ENCODE measurements around the gene SVOPL. TPM values are rescaled to one million over a fixed set of nuclear protein-coding genes. Genes with fewer than 3 reads are reported as not detected.

The SVOPL gene
- total RNA-seq, 1 donor from 2014 or later = not detected

- Mint-ChIP-seq H3K9me3 (peaks cover 4% of the 10 kb centered on the region), H3K27ac (ENCODE audit: unreplicated experiment) (no peak overlapping the region), H3K36me3 (ENCODE audit: low read depth) (no peaks in the 10 kb centered on the region), H3K27me3 (ENCODE audit: low read depth) (peaks cover 19% of the 10 kb centered on the region), H3K4me3 (no peak overlapping the region), H3K4me1 (peaks cover 20% of the 10 kb centered on the region)
- no peak for TF ChIP-seq CTCF (conservative IDR thresholded peaks at IDR 0.05)
- DNase-seq (ENCODE audit: low read depth, low spot score) = no peak
Observed at GRCh38 chr7:138669364-138669763, 31.8 kb downstream of the SVOPL start.

GRCh38 chr7:138668946-138669345, 32.2 kb downstream of the SVOPL start:
- Mint-ChIP-seq H3K4me1 (peaks cover 21% of the 10 kb centered on the region), H3K27me3 (ENCODE audit: low read depth) (peaks cover 19% of the 10 kb centered on the region), H3K27ac (ENCODE audit: unreplicated experiment) (no peak overlapping the region), H3K4me3 (no peak overlapping the region), H3K36me3 (ENCODE audit: low read depth) (no peaks in the 10 kb centered on the region), H3K9me3 (peaks cover 4% of the 10 kb centered on the region)
- no peak for TF ChIP-seq CTCF (conservative IDR thresholded peaks at IDR 0.05)
- no peak for DNase-seq (ENCODE audit: low read depth, low spot score)

GRCh38 chr7:138668229-138668596, 32.9 kb downstream of the SVOPL start:
- Mint-ChIP-seq H3K4me1 (peaks cover 28% of the 10 kb centered on the region), H3K36me3 (ENCODE audit: low read depth) (no peaks in the 10 kb centered on the region), H3K27ac (ENCODE audit: unreplicated experiment) (no peak overlapping the region), H3K4me3 (no peak overlapping the region), H3K9me3 (peaks cover 4% of the 10 kb centered on the region), H3K27me3 (ENCODE audit: low read depth) (peaks cover 19% of the 10 kb centered on the region)
- DNase-seq (ENCODE audit: low read depth, low spot score) = no peak
- TF ChIP-seq CTCF (conservative IDR thresholded peaks at IDR 0.05) = no peak

GRCh38 chr7:138667535-138668228, 33.5 kb downstream of the SVOPL start:
- Mint-ChIP-seq H3K27me3 (ENCODE audit: low read depth) (peaks cover 19% of the 10 kb centered on the region), H3K4me1 (peaks cover 33% of the 10 kb centered on the region), H3K4me3 (no peak overlapping the region)

DNA sequence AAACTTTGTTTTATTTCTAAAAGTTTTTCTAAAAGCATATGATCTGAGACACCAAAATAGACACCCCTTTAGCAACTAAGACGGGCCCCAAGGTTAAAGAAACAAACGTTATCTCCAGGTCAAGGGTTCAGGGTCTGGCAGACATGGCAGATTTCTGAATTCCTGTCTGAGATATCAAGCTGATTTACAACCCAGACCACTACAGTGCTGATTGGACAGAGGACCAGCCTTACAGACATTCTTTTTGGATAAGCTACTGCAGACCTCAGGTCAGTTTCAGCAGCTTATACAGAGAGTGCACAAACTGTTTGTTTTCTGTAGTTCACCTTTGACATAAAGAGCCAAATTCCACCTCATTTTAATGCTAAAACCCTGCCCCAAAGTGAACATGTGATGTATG, 34.8 kb downstream of the SVOPL start:
- Mint-ChIP-seq H3K4me3 (peak overlapping the region; percentile 61), H3K27ac (ENCODE audit: unreplicated experiment) (no peak overlapping the region), H3K4me1 (peaks cover 33% of the 10 kb centered on the region), H3K27me3 (ENCODE audit: low read depth) (peaks cover 19% of the 10 kb centered on the region), H3K9me3 (peaks cover 4% of the 10 kb centered on the region), H3K36me3 (ENCODE audit: low read depth) (no peaks in the 10 kb centered on the region)
- TF ChIP-seq CTCF (conservative IDR thresholded peaks at IDR 0.05) = no peak
- no peak for DNase-seq (ENCODE audit: low read depth, low spot score)

More at GRCh38 chr7:138667535-138668228, 33.5 kb downstream of the SVOPL start:
- Mint-ChIP-seq H3K9me3 (peaks cover 4% of the 10 kb centered on the region), H3K36me3 (ENCODE audit: low read depth) (no peaks in the 10 kb centered on the region), H3K27ac (ENCODE audit: unreplicated experiment) (no peak overlapping the region)
- TF ChIP-seq CTCF (conservative IDR thresholded peaks at IDR 0.05) = no peak
- DNase-seq (ENCODE audit: low read depth, low spot score) = no peak
